Left colon (tissue), 2 donors: ENCODE measurements around the gene GOT1. TPM values are rescaled to one million over a fixed set of nuclear protein-coding genes. Genes with fewer than 3 reads are reported as not detected.

Experiments
- ATAC-seq: fragments of 200-7000 bp; cut with Tn5 transposase; one replicate; pipeline ENCODE4 v1.9.1; 2020; ENCODE audit warnings: mild to moderate bottlenecking, moderate library complexity
- DNase-seq, 2 donors: peaks; one replicate each; pipeline ENCODE4 v3.0.0-alpha.2; 2020
- intact Hi-C, 2 donors: fragments of 100-400 bp; cut with DNase I in 1 of 2; cut with micrococcal nuclease in 1 of 2; formaldehyde crosslinking; loops; one replicate each; pipeline versions ENCODE4 v1.11.2 to v1.14.0; 2022; cut with DNase I, micrococcal nuclease
- long read RNA-seq: library from polyadenylated mRNA; unstranded; transcript quantifications from one replicate; pipeline ENCODE4 v2.0.0, GENCODE V29; 2021
- total RNA-seq, 2 donors: library from RNA; stranded (reverse); fragmentation: NEBNext Ultra II Directional; extraction: Animal tissue kit (Norgen Biotek cat#: 25700); gene quantifications; one replicate each; pipeline ENCODE4 v1.2.1, GENCODE V29; 2021
- donor health status: DM: no; HTN: no; CAD: no.
- donor health status: DM: yes; HTN: yes; CAD: no.

GOT1 gene
- 100 to 1,000 TPM in 1 of 2 donors, 10 to 100 TPM in 1; 91.5 to 107 TPM for total RNA-seq
- long read RNA-seq, transcript GOT1-201 (9 exons, 2,923 nt) = major isoform, 263 of 296 reads
- long read RNA-seq, partial matches to known transcripts = 16 of 296 reads
- long read RNA-seq, other reads (novel, unspliced or antisense) = 15 of 296 reads

DNA sequence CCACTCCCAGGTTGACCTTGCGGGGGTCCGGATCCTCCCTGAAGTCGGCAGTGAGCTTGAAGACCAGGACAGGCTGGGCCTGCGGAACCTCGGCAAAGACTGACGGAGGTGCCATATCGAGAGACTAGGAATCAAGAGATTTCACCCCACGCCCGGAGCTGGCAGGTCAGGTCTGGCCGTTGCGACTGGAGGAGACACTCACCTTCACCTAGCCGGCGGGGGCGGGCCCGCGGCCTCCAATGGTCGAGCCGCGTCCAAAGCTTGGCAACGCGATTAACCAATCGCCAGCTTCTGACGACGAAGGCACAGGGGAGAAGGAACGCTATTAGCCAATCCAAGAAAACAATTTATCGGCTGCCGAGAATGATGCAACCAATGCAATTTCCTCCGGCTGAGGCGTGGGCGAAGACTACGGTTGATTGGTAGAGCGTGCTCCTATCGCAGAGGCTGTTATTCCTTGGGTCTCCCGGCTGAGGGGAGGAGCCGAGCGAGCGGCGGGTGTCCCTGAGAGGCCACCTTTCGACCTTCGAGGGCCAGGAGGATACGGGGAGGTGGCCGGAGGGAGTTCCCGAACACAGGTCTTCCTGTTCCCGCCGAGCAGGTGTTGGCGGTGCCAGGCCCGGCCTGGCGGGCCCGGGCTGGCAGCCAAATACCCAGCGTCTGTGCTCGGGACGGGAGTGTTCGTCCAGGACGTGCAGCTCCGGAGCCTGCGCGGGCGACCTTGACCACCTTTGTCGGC is at the start of gene GOT1:
TSS of gene GOT1 (minus strand) at position 174 of the 739 bp plus-strand sequence. CDS start at position 115, 59 bp downstream.
- intact Hi-C loops = loop anchor here (5.0 to 10.0 kb wide), 3 partner anchors 104 to 187 kb away; partner anchors contain the start of gene NKX2-3 (in 1 of the 2)
- ATAC-seq (peak; percentile 92), DNase-seq (peak; percentile 95 to 99)

DNA sequence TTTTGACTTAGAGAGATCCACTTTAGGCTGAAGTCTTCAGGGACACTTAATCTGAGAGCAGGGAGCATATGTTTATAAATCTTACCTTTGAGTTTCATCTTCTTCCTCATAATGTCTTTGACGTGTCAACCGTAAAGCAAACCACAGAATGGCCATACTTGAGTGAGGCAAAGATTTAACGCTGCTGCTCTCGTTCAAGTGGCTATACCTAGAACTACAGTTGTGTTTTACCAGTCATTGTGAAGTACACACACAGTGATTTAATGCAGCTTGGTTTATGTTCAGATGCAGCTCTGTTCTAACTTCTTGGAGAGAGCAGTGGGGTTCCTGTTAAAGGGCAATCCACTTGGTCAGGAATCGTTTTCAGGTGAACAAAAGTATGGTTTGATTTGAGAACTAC is 39.9 kb upstream of the GOT1 start:
- DNase-seq = no peak
- no peak for ATAC-seq

DNA sequence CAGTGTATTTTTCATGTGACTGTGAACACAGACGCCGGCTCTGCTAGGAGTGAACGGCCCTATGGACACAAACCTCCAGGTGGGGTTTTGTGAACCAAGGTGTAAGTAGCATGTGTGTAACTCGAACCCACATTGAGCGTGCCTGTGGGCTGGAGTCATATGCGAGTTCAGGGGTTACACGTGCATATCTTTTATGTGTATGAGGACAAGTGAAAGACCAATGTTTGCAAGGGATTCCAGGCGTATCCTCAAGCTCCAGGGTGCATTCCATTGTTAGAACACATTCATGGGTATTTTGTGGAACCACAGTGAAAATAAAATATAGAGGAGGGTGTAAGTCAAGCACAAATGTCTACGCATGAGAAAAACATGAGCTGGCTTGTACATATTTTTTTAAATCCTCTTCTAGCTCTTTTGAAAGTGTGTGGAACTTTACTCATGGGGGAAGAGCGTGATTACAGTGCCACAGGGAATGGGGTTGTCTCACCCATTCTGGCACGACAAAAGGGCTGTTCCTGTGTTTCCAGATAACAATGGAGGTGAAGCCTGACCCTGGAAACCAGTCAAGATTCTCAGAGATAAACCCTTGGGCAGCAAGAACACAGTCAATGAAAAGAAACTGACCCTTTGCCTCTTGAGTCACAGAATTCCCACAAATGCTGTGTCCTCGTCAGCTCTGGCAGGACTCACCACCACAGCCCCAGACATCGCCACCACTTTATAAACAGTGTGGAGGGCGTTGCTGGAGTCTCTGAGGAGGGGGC is 37.0 kb upstream of the GOT1 start:
- intact Hi-C loops = no loop called here
- DNase-seq = no peak
- no peak for ATAC-seq

More for the DNA sequence above, 39.9 kb upstream of the GOT1 start:
- intact Hi-C loops = no loop called here

DNA sequence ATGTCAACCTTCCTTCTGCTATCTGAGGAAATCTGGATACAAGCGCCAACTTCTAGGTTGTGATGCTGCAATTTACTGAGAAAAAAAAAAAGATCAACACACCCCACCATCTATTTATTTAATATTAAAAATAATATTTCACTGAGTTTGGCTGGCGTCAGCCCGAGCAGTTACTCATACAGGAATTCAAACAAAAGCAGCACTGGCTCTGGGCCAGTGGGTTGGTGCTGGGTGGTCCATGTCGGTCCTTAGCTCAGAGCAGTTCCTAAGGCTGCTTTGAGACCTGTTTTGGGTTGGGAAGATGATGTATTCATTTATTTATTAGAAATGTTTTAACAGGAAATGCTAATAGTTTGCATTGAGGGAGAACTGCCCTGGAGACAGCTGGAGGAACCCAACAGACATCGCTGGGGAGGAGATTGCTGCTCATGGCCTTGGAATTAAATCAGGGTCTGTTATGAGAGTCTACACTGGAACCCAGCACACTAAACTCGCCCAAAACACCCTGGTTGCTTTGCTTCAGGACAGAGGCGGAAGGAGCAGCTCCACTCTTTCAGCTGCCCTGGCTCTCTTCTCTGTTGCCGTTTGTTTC is 36.3 kb upstream of the GOT1 start:
- intact Hi-C loops = no loop called here
- DNase-seq (peak in 1 of 2 donors; percentile 39), ATAC-seq (no peak)

DNA sequence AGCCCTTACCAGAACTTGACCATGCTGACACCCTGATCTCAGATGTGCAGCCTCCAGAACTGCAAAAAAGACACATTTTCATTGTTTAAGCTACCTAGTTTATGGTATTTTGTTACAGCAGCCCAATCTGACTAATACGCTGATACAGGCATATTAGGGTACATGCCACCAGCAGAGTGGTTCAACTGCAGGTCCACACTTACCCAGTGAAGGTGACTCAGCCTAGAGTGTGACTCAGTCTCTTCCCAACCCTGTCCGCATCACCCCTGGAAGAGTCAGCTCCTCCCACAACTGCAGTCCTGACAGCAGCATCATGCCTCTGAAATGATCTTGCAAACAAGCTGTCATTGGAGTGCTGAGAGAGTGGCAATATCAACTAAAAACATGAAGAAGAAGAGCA is 30.8 kb upstream of the GOT1 start:
- no peak for DNase-seq
- ATAC-seq = no peak
- intact Hi-C loops = no loop called here

DNA sequence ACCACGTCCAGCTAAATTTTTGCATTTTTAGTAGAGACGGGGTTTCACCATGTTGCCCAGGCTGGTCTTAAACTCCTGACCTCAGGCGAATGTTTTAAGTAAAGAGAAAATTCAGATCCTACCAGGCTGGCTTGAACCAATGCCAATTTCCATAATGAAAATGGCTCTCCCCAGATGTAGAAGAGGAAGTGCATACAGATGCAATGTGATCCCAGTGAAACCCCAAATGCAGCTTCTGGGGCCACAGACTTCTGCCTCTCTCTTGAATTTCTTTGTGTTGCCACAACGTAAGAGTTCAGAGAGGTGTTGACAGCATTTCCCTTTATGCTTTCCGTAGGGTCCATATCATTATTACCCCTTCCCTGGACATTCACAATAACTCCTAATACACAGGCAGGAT is 29.6 kb upstream of the GOT1 start:
- DNase-seq = no peak
- ATAC-seq = no peak
- intact Hi-C loops = no loop called here

DNA sequence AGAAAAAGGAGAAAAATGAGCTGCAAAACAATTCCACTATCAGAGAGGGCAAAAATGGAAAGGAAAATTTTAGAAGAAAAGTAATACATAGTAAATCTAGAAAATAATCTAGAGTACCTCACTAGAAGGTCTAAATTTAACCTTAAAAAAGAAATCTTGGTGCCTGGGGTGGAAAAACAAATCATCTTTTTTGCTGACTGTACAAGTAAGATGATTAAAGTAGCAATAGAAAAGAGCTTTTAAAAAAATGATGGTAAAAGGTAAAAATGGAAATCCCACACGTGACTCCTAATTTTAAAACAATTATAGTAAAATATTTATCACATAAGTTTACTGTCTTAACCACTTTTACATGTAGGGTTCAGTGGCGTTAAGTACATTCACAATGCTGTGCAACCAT is 28.8 kb upstream of the GOT1 start:
- DNase-seq = no peak
- intact Hi-C loops = no loop called here
- no peak for ATAC-seq

DNA sequence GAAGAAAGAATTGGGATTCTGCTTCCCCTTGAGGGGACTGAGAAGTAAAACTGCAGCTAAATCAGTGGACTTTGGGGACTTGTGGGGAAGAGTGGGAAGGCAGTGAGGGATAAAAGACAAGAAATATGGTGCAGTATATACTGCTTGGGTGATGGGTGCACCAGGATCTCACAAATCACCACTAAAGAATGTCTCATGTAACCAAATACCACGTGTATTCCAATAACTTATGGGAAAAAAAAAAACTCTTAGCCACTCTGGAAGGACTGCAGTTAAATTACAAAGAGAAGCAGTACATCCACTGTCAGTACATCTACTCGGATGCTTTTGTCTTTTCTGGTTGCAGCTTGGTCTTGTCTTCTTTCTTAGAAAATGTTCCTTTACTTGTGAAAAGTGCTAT is 27.4 kb upstream of the GOT1 start:
- ATAC-seq (no peak), DNase-seq (no peak)
- intact Hi-C loops = no loop called here

DNA sequence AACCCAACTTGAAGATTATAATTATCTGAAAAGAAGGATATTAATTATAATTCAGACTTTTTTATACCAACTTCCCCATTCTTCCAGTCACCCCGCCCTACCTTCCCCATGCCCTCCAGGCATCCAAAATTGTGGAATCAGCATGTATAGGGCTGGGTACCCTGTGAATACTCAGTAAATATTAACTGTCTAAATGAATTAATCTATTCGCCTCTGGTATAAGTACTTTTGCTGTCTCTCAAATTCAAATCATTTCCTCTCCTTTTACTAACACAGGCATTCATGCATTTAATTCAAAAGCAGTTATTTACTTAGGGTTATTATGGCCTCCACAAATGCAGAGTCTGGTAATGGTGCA is 26.5 kb upstream of the GOT1 start:
- no peak for ATAC-seq
- no peak for DNase-seq
- intact Hi-C loops = no loop called here

DNA sequence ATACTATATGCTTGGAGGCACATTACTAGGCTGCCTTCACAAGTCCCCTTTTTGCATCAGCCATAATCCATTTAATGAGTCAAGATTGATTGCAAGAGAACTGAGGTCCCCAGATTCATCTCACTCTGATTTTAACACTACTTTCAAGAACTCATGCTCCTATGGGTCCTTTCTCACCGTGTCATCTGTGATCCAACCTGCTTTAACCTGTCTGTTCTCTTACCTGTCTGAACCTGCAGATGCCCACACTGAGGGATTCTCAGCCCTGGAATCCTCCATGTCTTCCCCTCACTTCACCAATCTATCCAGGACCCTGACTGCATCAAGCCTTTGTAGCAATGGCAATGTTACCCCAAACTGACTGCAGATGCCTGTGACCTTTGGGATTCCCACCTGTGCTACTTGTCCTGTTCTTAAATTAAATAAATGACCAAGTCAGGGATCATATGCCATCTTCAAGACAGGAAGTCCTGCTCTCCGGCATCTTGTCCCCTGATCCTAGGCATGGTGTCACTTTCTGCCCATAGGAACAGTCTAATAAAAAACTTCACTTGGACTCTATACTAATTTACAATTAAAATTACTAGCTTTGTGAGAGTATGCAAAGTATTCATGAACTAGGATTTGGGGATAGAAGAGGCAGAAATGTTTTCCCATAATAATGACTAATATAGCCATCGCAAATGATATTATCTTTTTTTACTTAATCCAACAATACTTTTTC is 25.9 kb upstream of the GOT1 start:
- DNase-seq = no peak

DNA sequence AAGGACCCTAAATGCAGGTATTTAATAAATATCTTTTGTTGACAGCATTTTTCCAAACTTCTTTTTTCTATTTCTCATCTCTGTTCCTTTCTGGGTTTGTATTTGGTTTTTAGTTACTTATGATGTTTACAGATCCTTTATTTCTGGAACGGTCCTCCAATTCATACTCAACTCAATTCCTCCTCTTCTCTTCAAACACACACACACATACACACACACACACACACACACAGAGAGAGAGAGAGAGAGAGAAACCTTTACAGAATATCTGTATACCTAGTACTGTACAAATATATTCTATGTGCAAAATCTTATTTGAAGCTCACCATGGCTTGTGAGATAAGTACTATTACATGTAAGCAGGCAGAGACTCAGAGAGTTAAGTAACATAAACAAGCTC is 21.6 kb upstream of the GOT1 start:
- intact Hi-C loops = no loop called here
- DNase-seq (no peak), ATAC-seq (no peak)

More for the DNA sequence above, 25.9 kb upstream of the GOT1 start:
- ATAC-seq = no peak
- intact Hi-C loops = no loop called here

DNA sequence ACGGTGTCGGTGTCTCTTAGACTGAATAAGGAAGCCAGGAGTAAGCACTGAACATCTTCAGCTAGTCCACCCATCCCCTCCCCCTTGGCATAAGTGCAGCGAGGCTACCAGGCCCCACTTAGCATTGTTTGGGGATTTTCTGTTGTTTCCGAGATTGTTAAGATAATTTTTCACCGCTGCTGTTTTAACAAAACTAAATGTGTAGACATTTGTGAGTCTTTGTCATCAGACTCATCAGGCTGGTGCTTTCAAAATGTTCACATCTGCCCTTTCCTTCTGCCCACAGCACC is 21.0 kb upstream of the GOT1 start:
- DNase-seq (no peak), ATAC-seq (no peak)
- intact Hi-C loops = no loop called here

DNA sequence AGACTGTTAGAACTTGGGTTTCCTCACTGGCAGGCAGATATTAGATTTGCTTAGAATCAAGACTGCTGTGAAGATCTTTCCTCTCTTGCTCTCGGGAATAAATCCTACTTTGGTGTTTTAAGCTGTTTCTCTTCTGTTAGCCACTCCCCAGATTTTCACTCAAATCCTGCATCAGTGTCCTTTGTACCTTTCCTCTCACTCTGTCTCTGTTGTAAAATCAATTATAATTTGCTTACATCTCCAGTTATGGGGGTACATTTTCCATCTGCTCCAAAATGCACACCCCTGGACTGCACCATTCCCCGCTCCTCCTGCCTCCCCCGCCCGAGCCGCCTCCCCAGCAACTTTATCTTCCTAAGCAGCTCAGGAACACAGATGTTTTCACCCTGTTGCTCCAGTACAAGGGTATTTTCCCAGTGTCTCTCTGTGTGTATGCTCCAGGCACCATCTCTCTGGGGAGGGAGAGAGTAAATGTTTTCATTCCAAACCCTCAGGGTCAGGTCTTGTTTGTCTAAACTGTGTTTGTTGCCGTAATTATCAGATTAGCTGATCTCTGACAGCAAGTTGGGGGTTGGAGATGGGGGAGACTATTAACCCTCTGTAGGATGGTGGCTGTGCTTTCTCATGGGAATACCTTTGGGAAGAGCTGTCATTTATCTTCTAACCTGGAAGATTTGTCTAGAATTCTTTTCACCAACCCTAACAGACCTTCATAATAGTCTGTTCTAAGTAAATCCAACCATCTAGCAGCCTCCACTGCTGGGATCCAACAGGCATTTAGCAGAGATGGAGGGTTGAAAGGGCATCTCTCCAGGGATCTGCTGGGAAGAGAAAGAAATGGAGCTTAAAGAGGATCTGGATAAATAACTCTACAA is 20.4 kb upstream of the GOT1 start:
- DNase-seq (no peak), ATAC-seq (no peak)
- intact Hi-C loops = no loop called here

DNA sequence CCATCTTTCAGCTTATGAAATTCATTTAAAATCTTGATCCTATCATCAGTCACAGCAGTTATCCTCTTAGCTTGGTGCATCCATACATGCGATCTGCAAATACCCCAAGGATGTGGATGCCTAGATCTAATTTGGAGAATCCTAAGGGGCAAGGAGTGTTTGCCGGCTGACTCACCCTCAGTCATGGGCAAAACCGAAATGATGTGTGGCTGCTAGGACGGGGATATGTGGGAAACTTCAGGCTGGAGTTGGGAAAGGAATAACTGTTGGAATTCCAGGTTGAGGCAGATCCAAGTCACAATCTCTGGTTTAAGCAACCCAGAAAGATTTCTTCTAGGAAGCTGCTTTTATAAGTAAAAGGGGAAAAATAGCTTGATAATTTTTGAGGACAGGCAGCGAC is 19.7 kb upstream of the GOT1 start:
- DNase-seq (no peak), ATAC-seq (no peak)
- intact Hi-C loops = no loop called here

DNA sequence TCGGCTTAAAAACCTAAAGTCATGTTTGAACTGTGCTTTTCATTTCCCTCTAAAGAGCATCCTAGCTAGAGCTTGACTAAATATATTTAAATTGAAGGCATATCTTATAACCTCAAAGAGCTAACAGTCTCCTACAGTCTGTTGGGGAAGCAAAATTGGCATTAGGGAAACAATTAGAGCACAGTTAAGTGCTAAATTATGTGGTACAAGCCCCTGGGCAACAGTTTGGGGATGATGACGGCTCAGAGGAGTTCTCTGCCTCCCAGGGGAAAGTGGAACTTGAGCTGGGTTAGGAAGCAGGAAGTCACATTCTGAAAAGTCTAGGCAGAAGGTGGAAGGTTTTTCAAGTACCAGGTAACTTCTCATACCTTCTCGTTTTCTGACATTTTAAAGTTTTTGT is 18.6 kb upstream of the GOT1 start:
- intact Hi-C loops = no loop called here
- DNase-seq (no peak), ATAC-seq (no peak)

DNA sequence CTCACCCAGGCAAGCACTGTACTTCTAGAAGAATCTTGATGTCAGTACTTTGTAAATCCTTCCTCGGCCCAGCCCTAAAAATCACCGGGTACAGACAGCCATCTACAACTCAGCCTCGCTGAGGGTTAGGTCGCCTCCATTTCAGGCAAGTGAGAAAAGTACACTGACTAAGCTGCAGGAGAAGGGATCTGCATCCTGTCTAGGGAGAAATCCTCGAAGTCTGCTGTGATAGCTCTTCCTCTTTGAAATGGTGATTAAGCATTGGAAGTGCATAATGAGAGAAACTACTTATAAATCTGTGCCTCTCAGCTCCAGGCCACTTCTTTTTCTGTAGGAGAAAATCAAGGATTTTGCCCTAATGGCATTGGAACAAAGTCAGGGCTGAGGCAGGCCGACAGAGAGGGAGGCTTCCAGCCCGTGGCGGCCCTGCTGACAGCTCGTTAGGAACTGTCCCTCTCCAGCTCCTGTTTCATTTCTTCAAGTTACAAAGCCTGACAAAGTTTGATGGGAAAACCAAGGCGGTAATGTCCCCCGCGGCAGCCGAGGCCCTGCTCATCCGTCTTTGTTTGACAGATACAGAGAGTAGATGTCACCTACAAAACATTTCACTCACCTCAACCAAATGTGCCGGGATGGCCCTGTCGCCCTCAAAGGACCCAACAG is 14.1 kb upstream of the GOT1 start:
- DNase-seq = no peak
- intact Hi-C loops = no loop called here
- ATAC-seq = no peak

DNA sequence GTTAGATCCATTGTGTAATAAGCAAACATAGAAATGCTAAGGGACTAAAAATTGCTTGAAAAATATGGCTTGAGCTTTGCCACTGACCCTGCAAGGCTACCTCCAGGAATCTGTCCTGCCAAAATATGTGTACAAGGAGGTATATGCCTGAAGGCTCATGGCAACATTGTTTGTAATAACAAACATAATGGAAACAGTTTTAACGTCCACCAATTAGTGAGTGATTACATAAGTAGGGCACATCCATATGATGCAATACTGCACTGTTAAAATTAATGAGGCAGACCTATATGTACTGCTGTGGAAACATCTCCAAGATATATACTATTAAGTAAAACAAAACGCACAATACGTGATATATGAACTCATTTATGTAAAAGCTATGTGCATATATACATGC is 13.1 kb upstream of the GOT1 start:
- intact Hi-C loops = no loop called here
- DNase-seq = no peak
- ATAC-seq = no peak

DNA sequence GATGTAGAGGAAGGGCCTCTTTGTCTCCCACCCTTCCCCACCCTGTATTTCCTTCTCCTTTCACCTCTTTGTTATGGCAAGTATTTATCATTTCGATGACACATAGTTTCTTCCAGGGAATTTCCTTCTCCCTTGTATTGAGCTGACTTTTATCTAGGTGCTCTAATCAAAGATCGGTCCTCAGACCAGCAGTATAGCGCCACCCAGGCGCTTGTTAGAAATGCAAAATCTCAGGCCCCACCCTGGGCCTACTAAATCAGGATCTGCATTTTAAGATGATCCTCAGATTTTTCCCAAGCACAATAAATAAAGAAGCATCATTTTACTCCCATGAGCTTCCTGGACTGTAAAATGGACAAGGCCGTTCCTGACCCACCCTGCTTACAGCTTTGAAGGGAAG is 12.0 kb upstream of the GOT1 start:
- DNase-seq (no peak), ATAC-seq (no peak)
- intact Hi-C loops = no loop called here
